HG03045 (cell line): Measurements from ENCODE around the gene EVC.

Source experiments
- ATAC-seq: cut with Tn5 transposase; IDR thresholded peaks from one replicate; pipeline ENCODE4 v1.9.1; 2021; ENCODE audit warnings: mild to moderate bottlenecking, moderate library complexity; ENCODE audit not compliant: unreplicated experiment

Gene EVC

GRCh38 chr4:5753766-5754528 is 42.9 kb downstream of the EVC start:
- ATAC-seq = no peak

- no peak for ATAC-seq
Observed at GRCh38 chr4:5754529-5754881, 43.5 kb downstream of the EVC start.

- no peak for ATAC-seq
Observed at GRCh38 chr4:5755161-5755560, 44.2 kb downstream of the EVC start.

DNA sequence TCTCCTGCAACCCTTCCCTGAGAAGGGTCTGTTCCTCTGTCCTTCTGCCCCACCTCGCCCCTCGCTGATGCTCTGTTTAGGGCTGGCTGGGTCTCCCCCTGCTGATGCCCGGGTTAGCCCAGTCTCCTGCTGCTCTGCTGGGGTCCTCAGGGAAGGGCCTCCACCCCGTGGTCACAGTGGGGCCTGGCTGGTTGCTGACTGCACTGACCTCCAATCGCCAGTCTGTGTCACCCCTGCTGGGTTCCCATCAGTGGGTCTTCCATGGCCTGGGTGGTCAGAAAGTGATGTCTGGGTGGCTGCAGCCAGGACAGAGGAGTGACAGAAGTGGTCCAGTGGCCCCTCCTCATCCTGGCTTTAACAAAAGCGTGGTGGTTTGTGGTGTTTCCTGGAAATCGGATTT is 44.7 kb downstream of the EVC start:
- ATAC-seq = no peak

- no peak for ATAC-seq
Observed at GRCh38 chr4:5756271-5756670, 45.3 kb downstream of the EVC start.

DNA sequence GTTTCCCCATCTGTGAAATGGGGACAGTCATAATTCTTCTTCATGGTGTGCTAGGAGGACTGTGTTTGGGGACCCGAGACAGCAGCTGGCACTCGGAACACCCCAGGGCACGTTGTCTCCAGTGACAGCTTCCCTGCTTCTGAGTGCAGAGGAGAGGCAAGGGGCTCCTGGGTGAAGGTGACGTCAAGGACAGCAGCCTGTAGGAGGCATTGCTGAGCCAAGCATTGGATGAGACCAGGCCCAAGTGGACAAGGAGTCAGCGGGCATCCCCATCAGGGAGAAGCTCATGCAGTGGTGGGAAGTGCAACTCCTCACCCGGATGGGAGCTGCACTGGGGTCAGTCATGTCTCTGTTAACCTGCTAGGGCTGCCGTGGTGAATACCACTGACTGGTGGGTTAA is 46.1 kb downstream of the EVC start:
- ATAC-seq = no peak

DNA sequence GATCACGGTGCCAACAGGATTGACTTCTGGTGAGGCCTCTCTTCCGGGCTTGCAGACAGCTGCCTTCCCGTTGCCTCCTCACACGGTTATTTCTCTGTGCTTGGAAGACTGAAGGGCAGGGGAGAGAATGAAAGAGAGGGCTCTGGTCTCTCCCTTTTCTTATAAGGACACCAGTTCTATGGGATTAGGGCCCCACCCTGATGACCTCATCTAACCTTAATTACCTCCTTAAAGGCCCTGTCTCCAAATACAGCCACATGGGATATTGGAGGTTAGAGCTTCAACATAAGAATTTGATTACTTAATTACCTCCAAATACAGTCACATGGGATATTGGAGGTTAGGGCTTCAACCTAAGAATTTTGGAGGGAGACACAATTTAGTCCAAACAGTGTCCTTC is 46.5 kb downstream of the EVC start:
- ATAC-seq = no peak

GRCh38 chr4:5757954-5758353 is 47.0 kb downstream of the EVC start:
- ATAC-seq = no peak

DNA sequence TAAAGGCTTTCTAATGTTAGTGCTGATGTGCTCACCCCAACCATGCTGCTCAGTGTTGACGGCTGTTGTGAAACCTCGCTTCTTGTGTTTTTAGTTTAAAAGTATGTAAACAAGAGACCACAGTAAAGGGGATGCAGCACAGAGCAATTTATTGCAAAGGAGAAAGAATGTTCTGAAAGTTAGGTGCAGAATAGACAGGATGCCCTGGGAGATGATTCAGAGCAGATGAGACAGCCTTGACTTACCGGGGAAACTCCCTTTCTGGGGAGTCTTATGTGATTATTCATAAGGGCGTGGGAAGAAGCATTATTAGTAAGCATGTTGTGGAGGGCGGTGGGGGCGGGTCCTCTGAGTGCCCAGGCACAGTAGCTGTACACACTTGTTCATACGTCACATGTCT is 47.7 kb downstream of the EVC start:
- no peak for ATAC-seq

DNA sequence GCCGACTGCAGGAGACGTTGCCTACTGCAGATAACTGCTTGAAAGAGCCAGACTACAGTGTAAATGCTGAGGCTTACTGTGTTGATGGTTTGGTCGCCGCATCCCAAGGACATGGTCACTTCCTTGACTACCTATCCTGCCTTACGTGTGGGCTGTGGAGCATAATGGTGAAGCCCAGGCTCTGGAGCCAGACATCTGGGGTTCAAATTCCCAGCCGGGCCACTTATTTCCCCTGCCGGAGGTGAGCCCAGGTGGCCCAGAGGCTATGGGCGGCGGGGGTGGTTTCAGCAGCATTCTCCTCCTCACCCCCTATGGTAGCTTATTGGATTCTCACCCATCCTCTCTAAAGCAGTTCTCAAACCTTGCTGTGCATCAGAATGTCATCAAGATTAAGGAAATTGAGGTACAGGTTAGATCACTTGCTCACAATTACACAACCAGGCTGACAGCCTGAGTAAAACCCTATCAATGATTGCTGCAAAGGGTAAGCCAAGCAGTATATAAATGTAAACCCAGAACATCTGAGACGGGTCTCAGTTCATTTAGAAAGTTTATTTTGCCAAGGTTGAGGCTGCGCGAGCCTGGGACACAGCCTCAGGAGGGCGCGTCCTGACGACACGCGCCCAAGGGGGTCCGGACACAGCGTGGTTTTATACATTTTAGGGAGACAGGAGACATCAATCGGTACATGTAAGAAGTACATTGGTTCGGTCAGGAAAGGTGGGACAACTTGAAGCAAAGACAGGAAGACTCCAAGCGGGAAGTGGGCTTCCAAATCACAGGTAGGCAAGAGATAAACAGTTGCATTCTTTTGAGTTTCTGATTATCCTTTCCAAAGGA is 48.5 kb downstream of the EVC start:
- ATAC-seq = no peak

DNA sequence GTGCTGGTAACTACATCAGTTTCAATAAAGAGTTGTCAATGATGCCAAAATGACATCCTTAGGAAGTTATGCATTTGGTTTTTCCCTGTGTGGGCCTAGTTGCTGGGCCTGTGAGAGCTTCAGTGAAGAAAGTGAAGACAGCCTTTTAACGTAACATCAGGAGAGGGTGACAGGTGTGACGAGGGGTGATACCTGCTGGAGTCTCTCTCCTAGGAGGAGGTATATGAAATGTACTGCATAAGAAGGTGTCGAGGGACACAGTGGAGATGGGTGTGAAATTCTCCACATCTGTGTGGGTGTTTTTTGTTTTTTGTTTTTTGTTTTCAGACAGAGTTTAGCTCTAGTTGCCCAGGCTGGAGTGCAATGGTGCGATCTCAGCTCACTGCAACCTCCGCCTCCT is 49.2 kb downstream of the EVC start:
- ATAC-seq = no peak

DNA sequence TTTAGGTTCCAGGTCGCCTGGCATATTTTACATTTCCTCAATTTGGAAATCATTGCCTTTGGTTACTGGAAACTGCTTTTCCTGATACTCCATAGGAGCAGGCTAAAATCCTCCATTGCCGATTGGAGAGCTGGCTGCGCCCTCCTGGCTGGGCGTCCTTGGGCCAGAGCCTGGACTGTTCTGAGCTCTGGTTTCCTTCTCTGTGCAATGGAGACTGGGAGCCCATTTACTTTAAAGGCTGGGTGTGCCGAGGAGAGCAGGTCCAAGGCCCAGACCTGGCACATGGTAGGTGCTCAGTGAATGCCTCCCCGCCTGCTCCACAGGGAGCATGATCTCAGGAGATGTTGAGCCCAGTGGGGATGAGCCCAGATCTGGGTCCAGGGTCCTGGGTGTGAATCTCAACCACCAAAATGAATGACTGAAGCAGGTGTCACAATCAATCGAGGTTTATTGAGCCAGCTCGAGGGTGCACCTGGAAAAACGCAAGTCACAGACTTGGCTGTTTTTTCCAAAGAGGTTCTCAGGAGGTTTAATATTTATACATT is 50.0 kb downstream of the EVC start:
- no peak for ATAC-seq

GRCh38 chr4:5770051-5770450 is 59.0 kb downstream of the EVC start:
- ATAC-seq = no peak

- no peak for ATAC-seq
Observed at GRCh38 chr4:5772528-5773270, 61.7 kb downstream of the EVC start.

DNA sequence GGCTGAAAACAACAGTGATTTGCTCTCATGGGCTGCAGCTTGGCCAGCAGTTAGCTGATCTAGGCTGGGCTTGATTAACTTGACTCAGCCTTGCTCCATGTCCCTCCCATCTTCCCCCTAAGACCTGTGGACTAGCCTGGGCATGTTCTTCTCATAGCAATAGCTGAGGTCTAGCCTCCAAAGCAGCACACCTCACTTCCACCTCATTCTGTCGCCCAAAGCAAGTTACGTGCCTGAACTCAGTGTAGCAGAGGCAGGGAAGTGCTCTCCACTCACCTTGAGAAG is 62.2 kb downstream of the EVC start:
- no peak for ATAC-seq

DNA sequence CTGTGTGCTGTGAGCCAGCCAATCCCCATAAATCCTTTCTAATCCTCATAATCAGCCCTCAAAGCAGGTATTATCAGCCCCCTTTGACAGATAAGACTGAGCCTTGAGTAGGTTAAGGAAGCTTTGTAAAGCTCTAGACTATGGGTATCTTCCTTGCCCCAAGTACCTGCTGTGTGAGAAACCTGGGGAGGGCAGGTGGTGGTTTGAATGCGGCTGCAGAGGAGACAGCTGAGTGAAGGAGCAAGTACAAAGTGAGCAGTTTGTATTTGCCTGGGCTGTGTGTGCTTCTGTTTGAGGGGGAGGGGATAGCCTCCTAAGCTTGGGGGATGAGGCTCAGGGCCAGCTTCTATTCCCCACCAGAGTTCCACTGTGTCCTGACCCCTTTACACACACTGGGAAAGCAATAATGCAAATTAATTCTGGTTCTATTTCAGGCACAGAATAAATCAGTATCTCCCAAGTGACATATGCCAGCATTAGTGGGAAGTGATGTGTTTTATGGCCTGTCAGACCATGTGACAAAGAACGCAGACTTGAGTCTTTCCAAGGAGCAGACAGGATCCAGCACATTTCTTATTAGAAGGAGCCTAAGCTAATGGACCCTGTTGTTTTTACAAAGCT is 63.5 kb downstream of the EVC start:
- ATAC-seq = no peak

DNA sequence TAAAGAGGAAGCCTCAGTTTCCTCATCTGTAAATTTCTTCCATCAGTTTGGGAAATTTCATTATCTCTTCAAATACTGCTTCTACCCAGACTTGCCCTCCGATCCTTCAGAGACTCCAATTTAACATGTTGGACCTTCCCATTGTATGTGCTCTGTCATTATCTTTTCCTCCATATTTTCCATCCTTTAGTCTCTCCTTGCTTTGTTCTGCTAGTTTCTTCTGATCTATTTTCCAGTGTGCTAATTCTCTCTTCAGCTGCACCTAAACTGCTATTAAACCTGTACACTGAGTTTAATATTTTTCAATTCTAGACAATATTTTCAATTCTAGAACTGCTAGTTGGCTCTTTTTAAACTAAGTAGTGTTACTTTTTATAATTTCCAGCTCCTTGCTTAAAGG is 65.5 kb downstream of the EVC start:
- ATAC-seq = no peak

- no peak for ATAC-seq
Observed at GRCh38 chr4:5780831-5781480, 70.0 kb downstream of the EVC start.

- no peak for ATAC-seq
Observed at GRCh38 chr4:5781691-5782090, 70.7 kb downstream of the EVC start.

DNA sequence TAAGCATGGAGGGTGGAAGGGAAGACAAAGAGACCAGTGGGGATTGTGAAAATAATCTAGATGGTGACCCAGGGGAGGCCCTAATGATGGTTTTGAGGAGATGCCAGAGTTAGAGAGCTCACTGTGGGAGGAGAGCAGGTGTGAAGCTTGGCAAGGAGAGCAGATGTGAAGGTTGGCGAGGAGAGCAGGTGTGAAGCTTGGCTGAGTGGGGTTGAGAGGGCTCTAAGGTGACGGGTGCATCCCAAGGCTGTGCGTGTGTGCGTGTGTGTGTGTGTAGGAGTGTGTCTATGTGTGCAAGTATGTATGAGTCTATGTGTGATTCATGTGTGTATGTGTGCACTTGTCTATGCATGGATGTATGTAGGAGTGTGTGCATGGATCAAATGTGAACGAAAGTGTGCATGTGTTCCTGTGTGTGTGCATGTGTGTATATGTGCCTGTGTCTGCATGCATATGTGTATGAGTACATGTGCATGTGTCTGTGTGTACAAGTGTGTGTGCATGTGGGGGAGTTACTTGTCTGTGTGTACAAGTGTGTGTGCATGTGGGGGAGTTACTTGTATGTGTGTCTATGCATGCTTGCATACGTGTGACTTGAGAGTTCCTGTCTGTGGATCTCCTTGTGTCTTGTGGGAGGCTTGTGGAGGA is 72.0 kb downstream of the EVC start:
- ATAC-seq = no peak
